Measurements from ENCODE around the gene PRKN. TPM values are rescaled to one million over a fixed set of nuclear protein-coding genes. Genes with fewer than 3 reads are reported as not detected.

Gene PRKN
- total and polyA plus RNA-seq, 9 of the 15 experiments (the other 6 are each of a cell fraction or from before 2014, with no cell fraction given), result 0.03 to 0.96 (median 0.15) TPM; not detected in 2

- Histone ChIP-seq H3K9ac (ENCODE audit: insufficient read depth in 1 of 2, low read depth in 2 of 2, low read length in 2 of 2) (no peak overlapping the region), H4K20me1 (replicated peaks; ENCODE audit: control insufficient read depth, insufficient read depth, low read length) (no peaks in the 10 kb centered on the region), H3K27ac (ENCODE audit: extremely low read depth, low read depth, low read length) (no peak overlapping the region), H2AFZ (ENCODE audit: low read depth, low read length) (no peak overlapping the region), H3K9me3 (replicated peaks; ENCODE audit: control insufficient read depth, insufficient read depth, low read depth, low read length) (no peaks in the 10 kb centered on the region; the same call in 1 of the 2 replicates), H3K79me2 (ENCODE audit: control insufficient read depth, insufficient read depth, low read length) (no peaks in the 10 kb centered on the region), H3K4me3 (no peak overlapping the region), H3K4me2 (ENCODE audit: insufficient read depth, low read length) (no peak overlapping the region), H3K4me1 (replicated peaks in 1 of 2; ENCODE audit: control insufficient read depth in 2 of 2, insufficient read depth in 2 of 2, low read length in 2 of 2) (no peaks in the 10 kb centered on the region; a peak in 1 of 5 replicates), H3K9me1 (ENCODE audit: control insufficient read depth, insufficient read depth, low read length) (no peaks in the 10 kb centered on the region), H3K27me3 (ENCODE audit: control insufficient read depth in 2 of 2, insufficient read depth in 2 of 2, low read length in 2 of 2) (no peaks in the 10 kb centered on the region), H3K36me3 (ENCODE audit: control insufficient read depth, insufficient read depth, low read length) (no peaks in the 10 kb centered on the region)
- in situ Hi-C loops (cut with MboI) (no loop called here), intact Hi-C loops (cut with micrococcal nuclease) (no loop called here)
- ATAC-seq, result no peak
- CTCF ChIA-PET (ENCODE audit: low intra/inter-chr PET ratio), result no interaction called here
- FAIRE-seq, result no peak
- DNase-seq (ENCODE audit: extremely low read depth in 1 of 4, low spot score in 3 of 4), result peak in 1 of 4 experiments; percentile 21
- BruUV-seq (replicated peaks), result no TSS peak
- POLR2A ChIA-PET, result no interaction called here
- 0% methylated on average over 4 of the region's 4 CpGs for WGBS (ENCODE audit: insufficient coverage, low coverage, missing lambda C conversion rate)
- TF ChIP-seq RBM14 (IDR thresholded peaks at IDR 0.05; ENCODE audit: borderline replicate concordance, insufficient read depth, low read depth, low read length), result no peak
- no peak for TF ChIP-seq CHD7 (IDR thresholded peaks at IDR 0.05; ENCODE audit: low read depth, low read length)
- no peak for TF ChIP-seq SREBF1 (IDR thresholded peaks at IDR 0.05; ENCODE audit: borderline replicate concordance, low read depth, low read length)
- peak; percentile 64 for TF ChIP-seq CBFA2T3 (IDR thresholded peaks at IDR 0.05)
- TF ChIP-seq NCOA2 (IDR thresholded peaks at IDR 0.05; ENCODE audit: partially characterized antibody in 2 of 2), result no peak
- no peak for TF ChIP-seq ATF6 (CRISPR knock-in tag; IDR thresholded peaks at IDR 0.05)
- no peak for TF ChIP-seq ZBTB17 (CRISPR knock-in tag; IDR thresholded peaks at IDR 0.05)
- no peak for TF ChIP-seq DDX20 (tag; IDR thresholded peaks at IDR 0.05; ENCODE audit: low read depth)
- TF ChIP-seq TGIF2 (CRISPR knock-in tag; IDR thresholded peaks at IDR 0.05), result no peak
- no peak for TF ChIP-seq ZNF79 (CRISPR knock-in tag; IDR thresholded peaks at IDR 0.05; ENCODE audit: low read depth)
Measured at GRCh38 chr6:162358625-162359024, 368.9 kb downstream of the PRKN start.
